Measurements from ENCODE around the gene HHLA2.

The HHLA2 gene

GRCh38 chr3:108394563-108394962 lies 98.2 kb downstream of the HHLA2 start:
- DNase-seq = no peak

GRCh38 chr3:108396336-108396735 lies 100.0 kb downstream of the HHLA2 start:
- DNase-seq = no peak

GRCh38 chr3:108398510-108398909 lies 102.2 kb downstream of the HHLA2 start:
- no peak for DNase-seq

- DNase-seq = no peak
Measured at GRCh38 chr3:108401836-108402235, 105.5 kb downstream of the HHLA2 start.

- no peak for DNase-seq
Measured at GRCh38 chr3:108403198-108403597, 106.8 kb downstream of the HHLA2 start.

- DNase-seq = no peak
Measured at GRCh38 chr3:108403686-108404345, 107.5 kb downstream of the HHLA2 start.

- no peak for DNase-seq
Measured at GRCh38 chr3:108404368-108404767, 108.0 kb downstream of the HHLA2 start.

GRCh38 chr3:108406063-108406660 lies 109.8 kb downstream of the HHLA2 start:
- no peak for DNase-seq

- DNase-seq = peak in 2 of 6 experiments; percentile 19 to 56
Measured at GRCh38 chr3:108406661-108407206, 110.4 kb downstream of the HHLA2 start.

- DNase-seq = no peak
Measured at GRCh38 chr3:108407886-108408285, 111.5 kb downstream of the HHLA2 start.

GRCh38 chr3:108408883-108409799 lies 112.8 kb downstream of the HHLA2 start:
- DNase-seq = no peak

- no peak for DNase-seq
Measured at GRCh38 chr3:108409800-108410178, 113.4 kb downstream of the HHLA2 start.

- no peak for DNase-seq
Measured at GRCh38 chr3:108410531-108410984, 114.2 kb downstream of the HHLA2 start.

- no peak for DNase-seq
Measured at GRCh38 chr3:108412121-108412750, 115.9 kb downstream of the HHLA2 start.

- DNase-seq = no peak
Measured at GRCh38 chr3:108414007-108414406, 117.7 kb downstream of the HHLA2 start.

GRCh38 chr3:108415661-108416060 lies 119.3 kb downstream of the HHLA2 start:
- no peak for DNase-seq

- no peak for DNase-seq
Measured at GRCh38 chr3:108416111-108416869, 119.9 kb downstream of the HHLA2 start.

- no peak for DNase-seq
Measured at GRCh38 chr3:108420926-108421325, 124.6 kb downstream of the HHLA2 start.

Data from stimulated activated naive CD4-positive, alpha-beta T cell (primary cell).